GM10266 (cell line): ENCODE results near the gene HMOX2.

Experiments
- DNase-seq: peaks from one replicate; pipeline ENCODE4 v3.0.0; 2012; ENCODE audit errors: extremely low spot score
- TF ChIP-seq, protein P1 (sequence below): IDR thresholded peaks from 2 replicates; pipeline ENCODE4 v1.5.1; 2012; ENCODE audit warnings: mild to moderate bottlenecking, low read depth; ENCODE audit not compliant: control insufficient read depth, insufficient read depth; ENCODE audit errors: missing control alignments

HMOX2 gene

DNA sequence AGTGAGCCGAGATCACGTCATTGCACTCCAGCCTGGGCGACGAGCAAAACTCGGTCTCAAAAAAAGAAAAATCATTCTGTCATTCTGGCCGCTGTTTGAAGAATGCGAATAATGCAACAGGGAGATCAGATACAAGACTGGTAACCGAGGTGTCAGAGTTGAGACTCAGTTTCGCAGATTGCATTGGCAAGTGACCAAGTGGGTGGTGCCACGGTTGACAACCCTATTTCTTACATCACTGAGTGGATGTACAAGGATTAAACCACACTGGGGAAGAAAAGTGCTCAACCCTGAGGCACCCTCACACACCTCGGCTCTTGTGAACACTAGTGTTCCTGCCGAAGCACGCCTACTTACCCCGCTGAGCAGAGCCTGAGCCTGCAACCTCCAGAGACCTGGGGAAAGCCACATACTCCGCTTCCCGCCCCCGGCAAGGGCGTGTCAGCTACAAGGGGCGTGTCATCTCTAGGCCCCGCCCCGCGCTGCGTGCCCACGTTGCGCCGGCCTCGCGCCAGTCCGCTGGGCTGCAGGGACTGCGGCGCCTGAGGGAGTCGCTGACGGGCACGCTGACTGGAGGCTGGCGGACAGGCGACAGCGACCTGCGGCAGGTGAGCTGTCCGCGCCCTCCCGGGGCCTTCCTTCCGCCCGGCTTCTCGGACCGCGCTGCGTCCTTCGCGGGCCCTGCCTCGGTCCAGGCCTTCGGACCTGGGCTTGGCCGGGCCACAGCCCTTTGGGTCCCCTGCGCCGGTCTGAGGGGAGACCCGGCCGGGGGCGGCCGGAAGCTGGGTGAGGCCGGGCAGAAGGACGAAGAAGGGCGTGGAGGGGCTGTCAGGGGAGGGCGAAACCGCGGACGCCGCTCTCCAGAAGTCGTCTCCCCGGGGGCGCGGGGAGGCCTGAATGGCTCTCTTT is at the start of gene HMOX2:
Gene HMOX2, plus strand, starts transcription at position 519 of the 909 bp plus-strand sequence. CDS start 29,127 bp downstream, outside the sequence.
- peak; percentile 97 for DNase-seq
- TF ChIP-seq, protein P1, sequence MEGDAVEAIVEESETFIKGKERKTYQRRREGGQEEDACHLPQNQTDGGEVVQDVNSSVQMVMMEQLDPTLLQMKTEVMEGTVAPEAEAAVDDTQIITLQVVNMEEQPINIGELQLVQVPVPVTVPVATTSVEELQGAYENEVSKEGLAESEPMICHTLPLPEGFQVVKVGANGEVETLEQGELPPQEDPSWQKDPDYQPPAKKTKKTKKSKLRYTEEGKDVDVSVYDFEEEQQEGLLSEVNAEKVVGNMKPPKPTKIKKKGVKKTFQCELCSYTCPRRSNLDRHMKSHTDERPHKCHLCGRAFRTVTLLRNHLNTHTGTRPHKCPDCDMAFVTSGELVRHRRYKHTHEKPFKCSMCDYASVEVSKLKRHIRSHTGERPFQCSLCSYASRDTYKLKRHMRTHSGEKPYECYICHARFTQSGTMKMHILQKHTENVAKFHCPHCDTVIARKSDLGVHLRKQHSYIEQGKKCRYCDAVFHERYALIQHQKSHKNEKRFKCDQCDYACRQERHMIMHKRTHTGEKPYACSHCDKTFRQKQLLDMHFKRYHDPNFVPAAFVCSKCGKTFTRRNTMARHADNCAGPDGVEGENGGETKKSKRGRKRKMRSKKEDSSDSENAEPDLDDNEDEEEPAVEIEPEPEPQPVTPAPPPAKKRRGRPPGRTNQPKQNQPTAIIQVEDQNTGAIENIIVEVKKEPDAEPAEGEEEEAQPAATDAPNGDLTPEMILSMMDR, result peak; percentile 59

DNA sequence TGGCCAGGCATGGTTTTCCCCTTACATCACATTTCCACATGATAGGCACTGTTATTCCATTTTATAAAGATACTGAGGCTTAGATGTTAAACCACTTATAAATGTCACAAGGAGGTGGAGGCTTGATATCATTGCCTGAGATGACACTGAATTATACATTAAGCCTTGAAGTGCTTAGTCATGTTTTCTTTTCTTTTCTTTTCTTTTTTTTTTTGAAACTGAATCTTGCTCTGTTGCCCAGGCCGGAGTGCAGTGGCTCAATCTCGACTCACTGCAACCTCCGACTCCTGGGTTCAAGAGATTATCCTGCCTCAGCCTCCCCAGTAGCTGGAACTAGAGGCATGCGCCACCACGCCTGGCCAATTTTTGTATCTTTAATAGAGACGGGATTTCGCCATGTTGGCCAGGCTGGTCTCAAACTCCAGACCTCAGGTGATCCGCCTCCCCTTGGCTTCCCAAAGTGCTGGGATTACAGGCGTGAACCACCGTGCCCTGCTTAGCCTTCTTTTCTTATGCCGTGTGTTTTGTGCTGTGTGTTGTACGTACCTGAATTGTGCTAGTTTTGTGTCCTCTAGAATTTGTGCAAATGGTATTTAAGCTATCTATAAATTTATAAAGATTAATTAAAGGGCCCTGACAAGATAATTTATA is 49.4 kb upstream of the HMOX2 start:
- TF ChIP-seq, protein P1, result no peak
- DNase-seq, result no peak

DNA sequence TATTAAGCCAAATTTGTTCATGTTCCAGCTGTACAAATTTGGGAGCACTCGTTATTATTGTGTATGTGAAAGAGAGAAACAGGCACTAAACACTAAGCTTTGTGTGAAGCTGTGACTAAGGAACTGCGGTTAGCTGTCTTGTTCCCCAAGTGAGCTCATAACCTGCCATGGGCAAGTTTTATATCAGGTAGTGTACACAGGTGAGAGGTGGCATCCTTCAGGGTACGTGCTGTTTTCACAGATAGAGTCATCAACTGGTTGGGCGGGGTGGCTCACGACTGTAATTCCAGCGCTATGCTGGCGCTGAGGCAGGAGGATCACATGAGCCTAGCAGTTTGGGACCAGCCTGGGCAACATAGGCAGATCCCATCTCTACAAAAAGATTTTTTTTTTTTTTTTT is 47.7 kb upstream of the HMOX2 start:
- no peak for DNase-seq
- TF ChIP-seq, protein P1, result no peak

DNA sequence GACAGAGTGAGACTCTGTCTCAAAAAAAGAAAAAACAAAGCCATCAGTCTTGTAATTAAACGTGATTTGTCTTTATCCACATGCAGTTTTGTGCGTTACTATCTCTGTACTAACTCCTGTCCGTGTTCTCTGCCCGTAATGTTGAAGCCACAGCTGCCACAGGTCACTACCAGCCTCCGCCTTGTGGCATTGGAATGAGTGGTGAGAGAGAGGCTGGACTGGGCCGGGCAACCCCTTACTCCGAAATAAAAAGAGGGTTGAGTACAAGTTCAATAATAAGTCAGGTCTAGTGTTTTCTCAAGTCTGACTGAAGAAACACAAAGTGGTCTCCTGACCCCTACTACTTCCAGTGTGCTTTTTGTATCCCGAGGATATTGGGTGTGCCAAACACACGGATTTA is 45.2 kb upstream of the HMOX2 start:
- TF ChIP-seq, protein P1, result no peak
- no peak for DNase-seq

GRCh38 chr16:4433228-4433627 is 43.0 kb upstream of the HMOX2 start:
- no peak for DNase-seq
- TF ChIP-seq, protein P1, result no peak

- no peak for DNase-seq
- TF ChIP-seq, protein P1, result no peak
These were observed 42.0 kb upstream of the HMOX2 start for GRCh38 chr16:4433914-4434787.
